ENCODE measurements around the gene FCGR3B. TPM values are rescaled to one million over a fixed set of nuclear protein-coding genes. Genes with fewer than 3 reads are reported as not detected.
"Not testable (repeated sequence)": the region's sequence is repeated elsewhere in the genome, so short reads cannot be mapped to it uniquely, and the experiment has no call there.

FCGR3B gene
- total RNA-seq, 1 experiment from 2014 or later = not detected

DNA sequence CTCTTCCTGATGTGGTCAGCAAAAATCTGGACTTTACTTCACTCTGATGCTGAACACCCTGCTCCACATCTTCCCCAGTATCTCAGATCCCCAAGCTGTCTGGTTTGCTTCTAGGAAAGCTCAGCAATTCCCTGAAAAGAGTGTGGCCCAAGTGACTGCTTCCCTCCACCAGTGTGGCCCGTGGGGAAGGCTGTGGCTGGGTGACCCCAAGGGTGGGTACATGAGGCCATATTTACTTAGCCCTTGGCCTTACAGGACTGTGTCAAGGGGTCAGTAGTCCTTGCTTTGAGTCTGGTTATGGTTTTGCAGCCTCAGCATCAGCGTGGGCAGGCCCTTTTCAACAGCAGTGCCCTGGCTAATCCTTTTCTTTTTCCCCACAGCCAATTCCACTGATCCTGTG is 35.8 kb downstream of the FCGR3B start:
- DNase-seq (ENCODE audit: low spot score); H3K27ac ChIP-seq (ENCODE audit: low read depth, low read length, poor library complexity, severe bottlenecking); POLR2A ChIA-PET (ENCODE audit: low non-redundant PET); H3K36me3 ChIP-seq (ENCODE audit: insufficient read depth, low read length, poor library complexity, severe bottlenecking); H3K4me3 ChIP-seq (ENCODE audit: low read depth, low read length, poor library complexity, severe bottlenecking); intact Hi-C loops (cut with micrococcal nuclease; ENCODE audit: unreplicated experiment); H3K4me1 ChIP-seq (ENCODE audit: insufficient read depth, low read length, poor library complexity, severe bottlenecking); CTCF ChIA-PET; H3K27me3 ChIP-seq (replicated peaks; ENCODE audit: insufficient read depth, low read depth, low read length, poor library complexity); BruUV-seq (replicated peaks); H3K9me3 ChIP-seq (ENCODE audit: low read depth, low read length, poor library complexity, severe bottlenecking): not testable (repeated sequence)

DNA sequence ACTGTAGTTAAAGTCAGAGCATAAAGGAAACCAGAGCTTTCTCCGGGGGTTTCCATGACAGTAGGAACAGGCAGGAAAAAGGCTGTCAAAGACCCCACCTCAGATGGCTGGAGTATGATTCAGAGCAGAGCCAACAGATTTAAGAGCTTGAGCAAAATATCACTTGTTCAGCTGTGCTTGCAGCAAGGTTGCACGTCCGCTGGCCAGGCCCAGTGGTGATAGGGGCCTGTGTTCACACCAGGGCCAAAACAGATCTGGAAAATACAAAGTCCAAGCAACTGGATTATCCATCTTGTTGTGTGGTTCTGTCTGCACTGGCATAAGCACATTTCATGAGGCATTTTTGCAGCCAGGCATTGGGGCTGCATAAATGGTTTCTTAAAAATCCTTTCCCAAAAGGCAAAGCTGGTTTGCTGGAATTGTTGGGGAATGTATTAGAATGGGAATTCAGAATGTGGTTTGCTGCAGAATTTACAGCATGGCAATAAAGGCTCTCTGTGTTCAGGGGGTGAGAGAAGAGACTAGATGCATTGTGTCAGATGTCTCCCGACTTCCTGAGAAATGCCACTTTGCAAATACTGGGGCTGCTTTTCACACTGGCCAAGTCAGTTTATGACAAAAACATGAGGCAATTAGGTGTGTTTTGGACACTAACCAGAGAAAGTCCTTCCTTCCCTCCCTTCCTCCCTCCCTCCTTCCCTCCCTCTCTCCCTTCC is 36.5 kb downstream of the FCGR3B start:
- POLR2A ChIA-PET (ENCODE audit: low non-redundant PET); intact Hi-C loops (cut with micrococcal nuclease; ENCODE audit: unreplicated experiment); BruUV-seq (replicated peaks): not testable (repeated sequence)

DNA sequence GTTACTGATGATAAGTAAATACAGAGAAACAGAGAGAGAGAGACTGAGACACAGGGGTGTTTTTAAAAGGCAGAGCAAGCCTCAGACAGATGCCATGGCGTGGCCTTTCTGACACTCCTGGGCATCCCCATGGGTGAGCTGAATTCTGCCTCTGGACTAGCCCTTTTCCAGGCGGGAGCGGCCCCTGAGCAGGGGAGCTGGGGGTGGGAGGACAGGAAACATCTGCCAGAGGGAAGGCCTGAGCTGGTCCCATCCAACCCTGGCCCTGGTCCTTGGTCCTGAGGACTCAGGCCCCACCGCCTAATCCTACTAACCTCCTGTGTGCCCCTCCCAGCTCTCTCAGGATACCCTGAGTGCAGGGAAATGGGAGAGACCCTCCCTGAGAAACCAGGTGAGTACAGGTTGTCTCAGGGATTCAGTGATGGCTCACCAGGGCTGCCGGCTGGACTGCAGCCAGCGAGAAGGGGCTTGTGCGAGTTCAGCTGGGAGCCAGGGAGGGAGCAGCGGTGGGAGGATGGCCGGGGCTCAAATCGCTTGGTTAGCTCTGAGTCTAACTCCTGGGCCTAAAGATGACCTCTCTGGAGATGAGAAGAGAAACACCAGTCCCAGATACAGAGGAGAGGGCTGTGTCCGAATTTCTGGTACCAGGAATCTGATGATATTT is 37.8 kb downstream of the FCGR3B start:
- POLR2A ChIA-PET (ENCODE audit: low non-redundant PET); H3K4me1 ChIP-seq (ENCODE audit: insufficient read depth, low read length, poor library complexity, severe bottlenecking); intact Hi-C loops (cut with micrococcal nuclease; ENCODE audit: unreplicated experiment); H3K9me3 ChIP-seq (ENCODE audit: low read depth, low read length, poor library complexity, severe bottlenecking); H3K36me3 ChIP-seq (ENCODE audit: insufficient read depth, low read length, poor library complexity, severe bottlenecking); H3K27me3 ChIP-seq (replicated peaks; ENCODE audit: insufficient read depth, low read depth, low read length, poor library complexity); CTCF ChIA-PET; H3K27ac ChIP-seq (ENCODE audit: low read depth, low read length, poor library complexity, severe bottlenecking); H3K4me3 ChIP-seq (ENCODE audit: low read depth, low read length, poor library complexity, severe bottlenecking); DNase-seq (ENCODE audit: low spot score); BruUV-seq (replicated peaks): not testable (repeated sequence)

More for the DNA sequence above, 36.5 kb downstream of the FCGR3B start:
- H3K27ac ChIP-seq (ENCODE audit: low read depth, low read length, poor library complexity, severe bottlenecking); H3K27me3 ChIP-seq (replicated peaks; ENCODE audit: insufficient read depth, low read depth, low read length, poor library complexity); H3K4me1 ChIP-seq (ENCODE audit: insufficient read depth, low read length, poor library complexity, severe bottlenecking); H3K9me3 ChIP-seq (ENCODE audit: low read depth, low read length, poor library complexity, severe bottlenecking); H3K4me3 ChIP-seq (ENCODE audit: low read depth, low read length, poor library complexity, severe bottlenecking); H3K36me3 ChIP-seq (ENCODE audit: insufficient read depth, low read length, poor library complexity, severe bottlenecking); CTCF ChIA-PET; DNase-seq (ENCODE audit: low spot score): not testable (repeated sequence)

DNA sequence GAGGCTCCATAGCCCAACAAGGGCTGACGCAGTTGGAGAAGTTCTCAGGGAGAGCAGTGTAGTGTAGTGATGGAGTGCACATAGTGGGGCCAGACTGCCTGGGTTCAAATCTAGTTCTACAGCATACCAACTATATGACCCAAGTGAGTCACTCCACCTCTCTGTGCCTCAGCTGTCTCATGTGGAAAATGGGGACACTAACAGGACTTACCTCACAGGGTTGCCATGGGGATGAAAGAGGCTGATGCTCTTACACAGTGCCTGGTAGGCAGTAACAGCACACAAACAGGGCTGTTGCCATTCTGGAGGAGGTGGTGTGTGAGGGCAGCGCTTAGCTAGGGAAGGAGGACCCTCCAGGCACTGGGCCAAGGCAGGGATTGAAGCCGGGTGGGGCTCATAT is 38.4 kb downstream of the FCGR3B start:
- H3K27ac ChIP-seq (ENCODE audit: low read depth, low read length, poor library complexity, severe bottlenecking); BruUV-seq (replicated peaks); H3K9me3 ChIP-seq (ENCODE audit: low read depth, low read length, poor library complexity, severe bottlenecking); H3K27me3 ChIP-seq (replicated peaks; ENCODE audit: insufficient read depth, low read depth, low read length, poor library complexity); H3K4me1 ChIP-seq (ENCODE audit: insufficient read depth, low read length, poor library complexity, severe bottlenecking); intact Hi-C loops (cut with micrococcal nuclease; ENCODE audit: unreplicated experiment); CTCF ChIA-PET; POLR2A ChIA-PET (ENCODE audit: low non-redundant PET); H3K36me3 ChIP-seq (ENCODE audit: insufficient read depth, low read length, poor library complexity, severe bottlenecking); H3K4me3 ChIP-seq (ENCODE audit: low read depth, low read length, poor library complexity, severe bottlenecking); DNase-seq (ENCODE audit: low spot score): not testable (repeated sequence)

DNA sequence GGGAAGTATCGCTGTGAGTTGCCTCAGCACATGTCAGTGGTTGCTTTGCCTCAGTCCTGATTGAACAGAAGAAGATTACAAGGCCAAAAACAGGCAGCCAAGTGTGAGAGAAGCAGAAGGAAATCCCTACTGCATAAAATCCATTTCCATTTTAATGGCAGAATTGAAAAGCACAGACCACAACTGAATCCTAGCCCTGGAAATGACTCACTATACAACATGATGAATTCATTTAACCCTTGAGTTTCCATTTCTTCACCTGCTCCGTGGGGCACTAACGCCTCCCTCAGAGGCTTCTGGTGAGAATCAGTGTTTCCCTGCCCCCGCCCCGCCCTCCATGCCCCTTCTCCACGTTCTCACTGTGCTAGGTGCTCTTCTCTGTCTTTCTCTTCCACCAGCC is 41.1 kb downstream of the FCGR3B start:
- CTCF ChIA-PET; H3K27me3 ChIP-seq (replicated peaks; ENCODE audit: insufficient read depth, low read depth, low read length, poor library complexity); POLR2A ChIA-PET (ENCODE audit: low non-redundant PET); H3K9me3 ChIP-seq (ENCODE audit: low read depth, low read length, poor library complexity, severe bottlenecking); H3K36me3 ChIP-seq (ENCODE audit: insufficient read depth, low read length, poor library complexity, severe bottlenecking); H3K4me1 ChIP-seq (ENCODE audit: insufficient read depth, low read length, poor library complexity, severe bottlenecking); H3K27ac ChIP-seq (ENCODE audit: low read depth, low read length, poor library complexity, severe bottlenecking); H3K4me3 ChIP-seq (ENCODE audit: low read depth, low read length, poor library complexity, severe bottlenecking); intact Hi-C loops (cut with micrococcal nuclease; ENCODE audit: unreplicated experiment); DNase-seq (ENCODE audit: low spot score); BruUV-seq (replicated peaks): not testable (repeated sequence)

DNA sequence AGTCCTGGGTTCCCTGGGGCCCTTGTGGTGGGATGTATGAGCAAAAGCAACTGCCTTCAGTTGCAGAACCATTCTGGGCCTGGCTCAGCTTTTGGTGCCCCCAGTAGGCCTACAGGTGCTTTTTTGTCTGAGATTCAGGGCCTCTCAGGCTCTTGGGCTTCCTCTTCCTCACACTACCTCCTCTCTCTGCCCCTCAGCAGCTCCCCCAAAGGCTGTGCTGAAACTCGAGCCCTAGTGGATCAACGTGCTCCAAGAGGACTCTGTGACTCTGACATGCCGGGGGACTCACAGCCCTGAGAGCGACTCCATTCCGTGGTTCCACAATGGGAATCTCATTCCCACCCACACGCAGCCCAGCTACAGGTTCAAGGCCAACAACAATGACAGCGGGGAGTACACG is 41.6 kb downstream of the FCGR3B start:
- H3K4me3 ChIP-seq (ENCODE audit: low read depth, low read length, poor library complexity, severe bottlenecking) = not testable (repeated sequence)

DNA sequence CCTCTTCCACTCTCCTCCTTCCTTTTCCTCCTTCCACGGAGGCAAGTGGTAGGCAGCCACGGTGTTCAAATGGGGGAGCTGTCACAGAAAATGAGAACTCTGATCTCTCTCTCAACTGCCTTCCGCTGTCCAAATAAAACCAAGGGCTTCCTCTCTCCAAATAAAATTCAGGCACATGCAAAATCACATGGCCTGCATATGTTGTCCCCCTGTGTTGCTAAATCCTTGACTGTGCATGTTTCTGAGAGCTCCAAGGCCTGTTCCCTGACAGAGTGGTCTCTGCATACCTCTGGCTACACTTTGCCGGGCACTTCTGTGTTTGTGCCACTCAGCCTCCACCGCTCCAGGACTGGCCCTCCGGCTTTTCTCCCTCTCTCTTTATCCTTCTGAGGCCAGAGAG is 42.4 kb downstream of the FCGR3B start:
- H3K27ac ChIP-seq (ENCODE audit: low read depth, low read length, poor library complexity, severe bottlenecking); H3K27me3 ChIP-seq (replicated peaks; ENCODE audit: insufficient read depth, low read depth, low read length, poor library complexity); H3K4me1 ChIP-seq (ENCODE audit: insufficient read depth, low read length, poor library complexity, severe bottlenecking); DNase-seq (ENCODE audit: low spot score); H3K4me3 ChIP-seq (ENCODE audit: low read depth, low read length, poor library complexity, severe bottlenecking); POLR2A ChIA-PET (ENCODE audit: low non-redundant PET); H3K36me3 ChIP-seq (ENCODE audit: insufficient read depth, low read length, poor library complexity, severe bottlenecking); BruUV-seq (replicated peaks); H3K9me3 ChIP-seq (ENCODE audit: low read depth, low read length, poor library complexity, severe bottlenecking); intact Hi-C loops (cut with micrococcal nuclease; ENCODE audit: unreplicated experiment); CTCF ChIA-PET: not testable (repeated sequence)

More for the DNA sequence above, 41.6 kb downstream of the FCGR3B start:
- CTCF ChIA-PET; H3K27ac ChIP-seq (ENCODE audit: low read depth, low read length, poor library complexity, severe bottlenecking); intact Hi-C loops (cut with micrococcal nuclease; ENCODE audit: unreplicated experiment); DNase-seq (ENCODE audit: low spot score); H3K4me1 ChIP-seq (ENCODE audit: insufficient read depth, low read length, poor library complexity, severe bottlenecking); H3K9me3 ChIP-seq (ENCODE audit: low read depth, low read length, poor library complexity, severe bottlenecking); H3K36me3 ChIP-seq (ENCODE audit: insufficient read depth, low read length, poor library complexity, severe bottlenecking); H3K27me3 ChIP-seq (replicated peaks; ENCODE audit: insufficient read depth, low read depth, low read length, poor library complexity); POLR2A ChIA-PET (ENCODE audit: low non-redundant PET); BruUV-seq (replicated peaks): not testable (repeated sequence)

DNA sequence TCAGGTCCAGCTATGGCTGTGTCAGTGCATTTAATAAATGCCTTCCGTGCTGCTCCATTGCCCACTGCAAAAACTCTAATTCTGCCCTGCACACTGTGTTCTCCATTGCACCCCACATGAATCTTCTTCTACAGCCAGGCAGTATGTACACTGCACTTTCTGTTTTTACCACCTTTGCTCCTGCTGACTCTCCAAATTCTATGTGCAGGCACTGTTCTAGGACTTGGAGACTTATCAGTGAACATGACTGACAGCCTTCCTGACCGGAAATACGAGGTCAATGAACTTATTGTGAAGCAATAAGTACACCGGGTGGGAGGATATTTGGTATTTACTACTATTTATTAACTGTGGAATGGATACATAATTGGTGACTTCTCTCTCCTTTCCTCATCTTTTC is 48.1 kb downstream of the FCGR3B start:
- intact Hi-C loops (cut with micrococcal nuclease; ENCODE audit: unreplicated experiment); POLR2A ChIA-PET (ENCODE audit: low non-redundant PET); CTCF ChIA-PET: not testable (repeated sequence)

More for the DNA sequence above, 48.1 kb downstream of the FCGR3B start:
- not testable (repeated sequence) for H3K4me3 ChIP-seq (ENCODE audit: low read depth, low read length, poor library complexity, severe bottlenecking); BruUV-seq (replicated peaks); H3K27ac ChIP-seq (ENCODE audit: low read depth, low read length, poor library complexity, severe bottlenecking); H3K4me1 ChIP-seq (ENCODE audit: insufficient read depth, low read length, poor library complexity, severe bottlenecking); H3K36me3 ChIP-seq (ENCODE audit: insufficient read depth, low read length, poor library complexity, severe bottlenecking); H3K9me3 ChIP-seq (ENCODE audit: low read depth, low read length, poor library complexity, severe bottlenecking); H3K27me3 ChIP-seq (replicated peaks; ENCODE audit: insufficient read depth, low read depth, low read length, poor library complexity); DNase-seq (ENCODE audit: low spot score)
